ENCODE results near the gene WDR54.

GRCh38 chr2:74450570-74451190 lies 29.1 kb downstream of the WDR54 start:
- TF ChIP-seq POLR2A (IDR thresholded peaks at IDR 0.05; ENCODE audit: low read depth, low read length) (no peak), TAF1 (IDR thresholded peaks at IDR 0.05; ENCODE audit: borderline replicate concordance, low read depth, low read length) (no peak)
